SK-N-SH (cell line): ENCODE data around the gene IL7R. TPM values are rescaled to one million over a fixed set of nuclear protein-coding genes. Genes with fewer than 3 reads are reported as not detected.

Experiments
- CTCF ChIA-PET: fragments of 300-600, 350-600 bp; formaldehyde crosslinking; extraction: SDS; loops from one replicate; lab custom pipeline; 2021; lab: Yijun Ruan, JAX
- POLR2A ChIA-PET: fragments of 350-600 bp; sonication (Branson Sonifier 250); formaldehyde crosslinking; extraction: SDS; loops from one replicate; lab custom pipeline; 2020; ENCODE audit warnings: antibody characterized with exemption, inconsistent platforms; lab: Yijun Ruan, JAX
- DNase-seq: peaks from one replicate; pipeline ENCODE4 v3.0.0; 2012
- H2AFZ ChIP-seq: fragments of 200-600 bp; sonication (generic); 2 replicates; pipeline ENCODE4 v1.8.1; 2016; ENCODE audit warnings: antibody characterized with exemption, mild to moderate bottlenecking, low read depth
- H3F3A ChIP-seq: fragments of 200-600 bp; sonication (generic); replicated peaks from 2 replicates; pipeline ENCODE3; 2016; ENCODE audit warnings: antibody characterized with exemption, mild to moderate bottlenecking; ENCODE audit not compliant: insufficient read depth
- H3K27ac ChIP-seq, 2 experiments: fragments of 200-500 bp in 1 of 2; fragments of 200-600 bp in 1 of 2; sonication (Bioruptor generic) in 1 of 2; sonication (generic), shearing (Covaris generic) in 1 of 2; 2 replicates each; pipeline versions ENCODE4 v1.5.1 to v1.6.1; 2014 to 2016; ENCODE audit warnings: low read depth in 2 of 2, inconsistent platforms in 1 of 2, low read length in 1 of 2, mild to moderate bottlenecking in 1 of 2, mixed read lengths in 1 of 2
- H3K27me3 ChIP-seq: fragments of 200-600 bp; sonication (generic), shearing (Covaris generic); 2 replicates; pipeline ENCODE4 v1.6.1; 2016; ENCODE audit warnings: mixed run types; ENCODE audit not compliant: insufficient read depth
- H3K36me3 ChIP-seq, 2 experiments: fragments of 200-500 bp in 1 of 2; fragments of 200-600 bp in 1 of 2; sonication (Bioruptor generic) in 1 of 2; sonication (generic) in 1 of 2; replicated peaks in 1 of 2; 2 replicates each; pipeline versions ENCODE3 to v1.5.1; 2014 to 2016; ENCODE audit warnings: low read length in 1 of 2, mild to moderate bottlenecking in 1 of 2; ENCODE audit not compliant: insufficient read depth in 2 of 2, control insufficient read depth in 1 of 2
- H3K4me1 ChIP-seq, 2 experiments: fragments of 200-500 bp in 1 of 2; fragments of 200-600 bp in 1 of 2; sonication (Bioruptor generic) in 1 of 2; sonication (generic), shearing (Covaris generic) in 1 of 2; 2 replicates each; pipeline versions ENCODE4 v1.5.1 to v1.6.1; 2014 to 2016; ENCODE audit warnings: low read depth in 1 of 2, low read length in 1 of 2, mixed run types in 1 of 2; ENCODE audit not compliant: insufficient read depth in 2 of 2, control insufficient read depth in 1 of 2
- H3K4me2 ChIP-seq: fragments of 200-600 bp; sonication (generic), shearing (Covaris generic); 2 replicates; pipeline ENCODE4 v1.6.1; 2017; ENCODE audit warnings: mixed run types
- H3K4me3 ChIP-seq, 2 experiments: fragments of 200-500 bp in 1 of 2; fragments of 200-600 bp in 1 of 2; sonication (Bioruptor generic) in 1 of 2; sonication (generic), shearing (Covaris generic) in 1 of 2; 2 replicates each; pipeline versions ENCODE4 v1.5.1 to v1.8.1; 2014 to 2016; ENCODE audit warnings: low read depth in 2 of 2, inconsistent platforms in 1 of 2, low read length in 1 of 2, mild to moderate bottlenecking in 1 of 2, mixed read lengths in 1 of 2, moderate library complexity in 1 of 2
- H3K79me2 ChIP-seq: fragments of 200-600 bp; sonication (generic); 2 replicates; pipeline ENCODE4 v1.8.1; 2017; ENCODE audit warnings: mild to moderate bottlenecking; ENCODE audit not compliant: insufficient read depth
- H3K9ac ChIP-seq: fragments of 200-600 bp; sonication (generic); 2 replicates; pipeline ENCODE4 v1.6.1; 2017; ENCODE audit warnings: mixed run types
- H3K9me2 ChIP-seq: fragments of 200-600 bp; sonication (generic); 2 replicates; pipeline ENCODE4 v1.6.1; 2017; ENCODE audit warnings: mixed run types
- H3K9me3 ChIP-seq: fragments of 200-600 bp; sonication (generic); 2 replicates; pipeline ENCODE4 v1.6.1; 2017; ENCODE audit warnings: mixed run types, mild to moderate bottlenecking, moderate library complexity
- H4K20me1 ChIP-seq: fragments of 200-600 bp; sonication (generic); 2 replicates; pipeline ENCODE4 v1.6.1; 2017; ENCODE audit warnings: mild to moderate bottlenecking, mixed run types; ENCODE audit not compliant: insufficient read depth
- EP300 ChIP-seq, 2 experiments: IDR thresholded peaks; 2 replicates each; pipeline versions ENCODE4 v1.4.0 to v1.6.1; 2012; ENCODE audit warnings: borderline replicate concordance in 1 of 2, low read depth in 1 of 2, low read length in 1 of 2
- EZH2phosphoT487 ChIP-seq: fragments of 200-600 bp; sonication (generic); IDR thresholded peaks from 2 replicates; pipeline ENCODE4 v1.6.1; 2017; ENCODE audit warnings: low read depth, mixed run types, mild to moderate bottlenecking, antibody characterized with exemption, moderate library complexity, borderline replicate concordance
- FOSL2 ChIP-seq: IDR thresholded peaks from 2 replicates; pipeline ENCODE4 v1.4.0; 2012; ENCODE audit warnings: low read depth, mild to moderate bottlenecking, moderate library complexity, borderline replicate concordance
- GATA2 ChIP-seq: sonication (generic); formaldehyde crosslinking; IDR thresholded peaks from 2 replicates; pipeline ENCODE4 v1.5.0; 2020; ENCODE audit warnings: mild to moderate bottlenecking, missing genetic modification reagents
- JUND ChIP-seq: IDR thresholded peaks from 2 replicates; pipeline ENCODE4 v1.4.0; 2012
- MXI1 ChIP-seq: IDR thresholded peaks from 2 replicates; pipeline ENCODE4 v1.6.1; 2012; ENCODE audit warnings: mild to moderate bottlenecking, low read depth, low read length, improper control_type of control experiment
- NFIC ChIP-seq: IDR thresholded peaks from 2 replicates; pipeline ENCODE4 v1.4.0; 2012; ENCODE audit warnings: borderline replicate concordance
- NRF1 ChIP-seq: IDR thresholded peaks from 2 replicates; pipeline ENCODE4 v1.6.1; 2012; ENCODE audit warnings: low read depth, mild to moderate bottlenecking, low read length
- RAD21 ChIP-seq: IDR thresholded peaks from 2 replicates; pipeline ENCODE4 v1.6.1; 2012; ENCODE audit warnings: mild to moderate bottlenecking, low read length
- RFX5 ChIP-seq: IDR thresholded peaks from 2 replicates; pipeline ENCODE4 v1.6.1; 2012; ENCODE audit warnings: mild to moderate bottlenecking, improper control_type of control experiment, low read length
- RXRA ChIP-seq: IDR thresholded peaks from 2 replicates; pipeline ENCODE4 v1.4.0; 2012; ENCODE audit warnings: low read depth, mild to moderate bottlenecking, borderline replicate concordance
- SIN3A ChIP-seq: IDR thresholded peaks from 2 replicates; pipeline ENCODE4 v1.6.1; 2012; ENCODE audit warnings: low read depth, mild to moderate bottlenecking, low read length, moderate library complexity, borderline replicate concordance
- TAF1 ChIP-seq: IDR thresholded peaks from 2 replicates; pipeline ENCODE4 v1.6.1; 2012; ENCODE audit warnings: low read depth, mild to moderate bottlenecking, low read length, moderate library complexity, borderline replicate concordance
- TCF12 ChIP-seq: IDR thresholded peaks from 2 replicates; pipeline ENCODE4 v1.4.0; 2012
- TEAD4 ChIP-seq: IDR thresholded peaks from 2 replicates; pipeline ENCODE4 v1.4.0; 2012; ENCODE audit warnings: mild to moderate bottlenecking, borderline replicate concordance; ENCODE audit not compliant: insufficient read depth
- YY1 ChIP-seq: IDR thresholded peaks from 2 replicates; pipeline ENCODE4 v1.4.0; 2012; ENCODE audit warnings: low read depth, mild to moderate bottlenecking
- WGBS: methylation state at CpG from one replicate; pipeline ENCODE4 v1.1.6; 2017; ENCODE audit warnings: low lambda C conversion rate; 5-methylcytosine and 5-hydroxymethylcytosine counted together
- polyA plus RNA-seq, 3 experiments: library from polyadenylated mRNA; depleted of rRNA; stranded (reverse); fragments of >200 nt; gene quantifications; 2 replicates each; pipeline ENCODE4 v1.2.3, GENCODE V29; 2012
- TF ChIP-seq, protein P1 (sequence below): IDR thresholded peaks from 2 replicates; pipeline ENCODE4 v1.6.1; 2012; ENCODE audit warnings: mild to moderate bottlenecking, low read depth, low read length, moderate library complexity
- TF ChIP-seq, protein P2 (sequence below): IDR thresholded peaks from 2 replicates; pipeline ENCODE4 v1.4.0; 2012; ENCODE audit warnings: low read depth
- TF ChIP-seq, protein P3 (sequence below): IDR thresholded peaks from 2 replicates; pipeline ENCODE4 v1.4.0; 2012; ENCODE audit warnings: low read depth, borderline replicate concordance

Gene IL7R
- polyA plus RNA-seq, 1 of the 3 experiments (the other 2 are of a cell fraction), result 3.0 TPM

DNA sequence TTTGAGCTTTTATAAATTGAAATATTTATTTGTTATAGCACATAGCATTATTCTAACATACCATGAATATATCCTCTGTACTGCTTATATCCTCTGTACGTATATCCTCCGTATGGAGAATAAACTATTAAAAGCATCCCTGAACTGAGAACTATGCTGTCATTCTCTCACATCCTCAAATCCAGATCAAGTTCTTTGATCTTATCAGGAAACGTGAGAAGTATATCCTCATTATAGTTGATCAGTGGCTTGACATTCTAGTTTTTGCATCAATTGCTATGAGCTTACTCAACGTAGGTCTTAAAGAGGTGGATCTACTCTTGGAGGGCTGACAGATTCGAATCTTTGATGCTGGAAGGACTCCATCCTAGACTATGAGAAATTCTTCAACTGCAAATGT lies 37.4 kb downstream of the IL7R start:
- H3K4me3 ChIP-seq, result no peak overlapping the region
- no peak for DNase-seq
- H3K36me3 ChIP-seq, result no peaks in the 10 kb centered on the region
- WGBS, result 71% methylated on average over 5 of the region's 5 CpGs
- no peak overlapping the region for H3K4me2 ChIP-seq
- H3F3A ChIP-seq, result no peaks in the 10 kb centered on the region
- H3K9ac ChIP-seq, result no peak overlapping the region
- H3K27me3 ChIP-seq, result no peaks in the 10 kb centered on the region
- POLR2A ChIA-PET, result no interaction called here
- H3K9me2 ChIP-seq, result no peaks in the 10 kb centered on the region
- H3K79me2 ChIP-seq, result no peaks in the 10 kb centered on the region
- no peaks in the 10 kb centered on the region for H4K20me1 ChIP-seq
- no peak overlapping the region for H3K27ac ChIP-seq
- no peak overlapping the region for H2AFZ ChIP-seq
- TF ChIP-seq MXI1 (no peak), TAF1 (no peak), SIN3A (no peak), JUND (no peak), EZH2phosphoT487 (no peak), EP300 (IDR thresholded peaks at IDR 0.05; ENCODE audit: borderline replicate concordance in 1 of 2, low read depth in 1 of 2, low read length in 1 of 2) (no peak), GATA2 (CRISPR knock-in tag) (no peak), NRF1 (no peak), TCF12 (no peak), YY1 (no peak), FOSL2 (no peak), NFIC (no peak), RFX5 (no peak), RXRA (no peak)
- no peaks in the 10 kb centered on the region for H3K4me1 ChIP-seq
- CTCF ChIA-PET, result interaction anchor here (1.0 kb wide), 1 partner anchor 276 kb away, joined by 3 read pairs; no protein-coding TSS in a partner anchor
- no peaks in the 10 kb centered on the region for H3K9me3 ChIP-seq

DNA sequence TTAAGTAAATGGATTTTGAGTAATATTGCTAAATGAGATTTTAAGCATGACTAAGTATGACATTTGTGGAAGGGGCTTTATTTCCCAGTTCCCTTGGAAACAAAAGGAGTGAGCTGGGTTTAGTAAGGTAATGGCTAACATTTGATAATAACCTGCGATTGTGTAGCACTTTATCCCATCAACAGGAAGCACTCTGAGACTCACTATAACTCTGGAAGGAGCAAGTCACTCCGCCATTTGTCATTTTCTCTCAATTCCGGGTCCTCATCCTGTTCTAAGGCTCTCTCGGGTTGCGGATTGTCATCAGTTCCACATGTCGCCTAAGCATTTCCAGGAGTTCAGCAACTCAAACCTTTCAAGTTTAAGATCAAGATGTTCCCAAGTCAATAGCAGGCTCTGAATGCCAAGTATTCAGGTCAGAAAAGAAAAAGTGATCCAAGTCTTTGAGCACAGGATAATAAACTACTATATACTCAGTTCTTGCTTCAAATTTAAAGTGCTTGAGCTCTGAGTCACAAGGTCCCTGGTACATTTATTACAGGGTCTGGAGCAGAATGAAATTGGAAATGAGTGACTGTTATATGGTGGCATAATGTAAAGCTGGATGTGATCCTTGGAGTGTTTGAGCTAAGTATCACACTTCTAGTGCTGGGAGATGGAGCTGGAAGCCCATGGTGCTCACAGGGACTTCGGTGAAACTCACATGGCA lies 42.4 kb downstream of the IL7R start:
- 71% methylated on average over 7 of the region's 7 CpGs for WGBS
- Histone ChIP-seq H4K20me1 (no peaks in the 10 kb centered on the region), H3K27me3 (no peaks in the 10 kb centered on the region), H3K4me3 (no peak overlapping the region), H3K79me2 (no peaks in the 10 kb centered on the region), H3K4me2 (no peak overlapping the region), H3K9ac (no peak overlapping the region), H3K27ac (no peak overlapping the region; a peak in 1 of 4 replicates), H3K36me3 (no peaks in the 10 kb centered on the region), H3F3A (no peaks in the 10 kb centered on the region), H3K9me2 (no peaks in the 10 kb centered on the region), H2AFZ (peak overlapping the region; percentile 51; the same call in 1 of the 2 replicates), H3K4me1 (no peaks in the 10 kb centered on the region), H3K9me3 (no peaks in the 10 kb centered on the region)
- ChIA-PET POLR2A (no interaction called here), CTCF (interaction anchor here (1.3 to 2.8 kb wide), 2 partner anchors 26 to 27 kb away, joined by 4 to 9 read pairs; no protein-coding TSS in a partner anchor)
- DNase-seq, result no peak
- TF ChIP-seq, protein P1, sequence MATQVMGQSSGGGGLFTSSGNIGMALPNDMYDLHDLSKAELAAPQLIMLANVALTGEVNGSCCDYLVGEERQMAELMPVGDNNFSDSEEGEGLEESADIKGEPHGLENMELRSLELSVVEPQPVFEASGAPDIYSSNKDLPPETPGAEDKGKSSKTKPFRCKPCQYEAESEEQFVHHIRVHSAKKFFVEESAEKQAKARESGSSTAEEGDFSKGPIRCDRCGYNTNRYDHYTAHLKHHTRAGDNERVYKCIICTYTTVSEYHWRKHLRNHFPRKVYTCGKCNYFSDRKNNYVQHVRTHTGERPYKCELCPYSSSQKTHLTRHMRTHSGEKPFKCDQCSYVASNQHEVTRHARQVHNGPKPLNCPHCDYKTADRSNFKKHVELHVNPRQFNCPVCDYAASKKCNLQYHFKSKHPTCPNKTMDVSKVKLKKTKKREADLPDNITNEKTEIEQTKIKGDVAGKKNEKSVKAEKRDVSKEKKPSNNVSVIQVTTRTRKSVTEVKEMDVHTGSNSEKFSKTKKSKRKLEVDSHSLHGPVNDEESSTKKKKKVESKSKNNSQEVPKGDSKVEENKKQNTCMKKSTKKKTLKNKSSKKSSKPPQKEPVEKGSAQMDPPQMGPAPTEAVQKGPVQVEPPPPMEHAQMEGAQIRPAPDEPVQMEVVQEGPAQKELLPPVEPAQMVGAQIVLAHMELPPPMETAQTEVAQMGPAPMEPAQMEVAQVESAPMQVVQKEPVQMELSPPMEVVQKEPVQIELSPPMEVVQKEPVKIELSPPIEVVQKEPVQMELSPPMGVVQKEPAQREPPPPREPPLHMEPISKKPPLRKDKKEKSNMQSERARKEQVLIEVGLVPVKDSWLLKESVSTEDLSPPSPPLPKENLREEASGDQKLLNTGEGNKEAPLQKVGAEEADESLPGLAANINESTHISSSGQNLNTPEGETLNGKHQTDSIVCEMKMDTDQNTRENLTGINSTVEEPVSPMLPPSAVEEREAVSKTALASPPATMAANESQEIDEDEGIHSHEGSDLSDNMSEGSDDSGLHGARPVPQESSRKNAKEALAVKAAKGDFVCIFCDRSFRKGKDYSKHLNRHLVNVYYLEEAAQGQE, result no peak
- TF ChIP-seq YY1 (no peak), RAD21 (no peak), TEAD4 (no peak), JUND (no peak), GATA2 (CRISPR knock-in tag) (no peak)
- TF ChIP-seq, protein P2, sequence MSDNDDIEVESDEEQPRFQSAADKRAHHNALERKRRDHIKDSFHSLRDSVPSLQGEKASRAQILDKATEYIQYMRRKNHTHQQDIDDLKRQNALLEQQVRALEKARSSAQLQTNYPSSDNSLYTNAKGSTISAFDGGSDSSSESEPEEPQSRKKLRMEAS, result no peak
- TF ChIP-seq, protein P3, sequence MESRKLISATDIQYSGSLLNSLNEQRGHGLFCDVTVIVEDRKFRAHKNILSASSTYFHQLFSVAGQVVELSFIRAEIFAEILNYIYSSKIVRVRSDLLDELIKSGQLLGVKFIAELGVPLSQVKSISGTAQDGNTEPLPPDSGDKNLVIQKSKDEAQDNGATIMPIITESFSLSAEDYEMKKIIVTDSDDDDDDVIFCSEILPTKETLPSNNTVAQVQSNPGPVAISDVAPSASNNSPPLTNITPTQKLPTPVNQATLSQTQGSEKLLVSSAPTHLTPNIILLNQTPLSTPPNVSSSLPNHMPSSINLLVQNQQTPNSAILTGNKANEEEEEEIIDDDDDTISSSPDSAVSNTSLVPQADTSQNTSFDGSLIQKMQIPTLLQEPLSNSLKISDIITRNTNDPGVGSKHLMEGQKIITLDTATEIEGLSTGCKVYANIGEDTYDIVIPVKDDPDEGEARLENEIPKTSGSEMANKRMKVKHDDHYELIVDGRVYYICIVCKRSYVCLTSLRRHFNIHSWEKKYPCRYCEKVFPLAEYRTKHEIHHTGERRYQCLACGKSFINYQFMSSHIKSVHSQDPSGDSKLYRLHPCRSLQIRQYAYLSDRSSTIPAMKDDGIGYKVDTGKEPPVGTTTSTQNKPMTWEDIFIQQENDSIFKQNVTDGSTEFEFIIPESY, result no peak
